SK-N-DZ (cell line): ENCODE measurements around the gene MASP1.
A peak's percentile ranks its signal among the peaks of the same experiment; 100 is the strongest.
"Not testable (repeated sequence)": the region's sequence is repeated elsewhere in the genome, so short reads cannot be mapped to it uniquely, and the experiment has no call there.

Source experiments
- DNase-seq: peaks from one replicate; pipeline ENCODE4 v3.0.0-alpha.2; 2015; ENCODE audit warnings: low spot score

MASP1 gene

GRCh38 chr3:187227658-187228258 is 63.8 kb downstream of the MASP1 start:
- no peak for DNase-seq

GRCh38 chr3:187223799-187224198 is 67.7 kb downstream of the MASP1 start:
- DNase-seq = no peak

GRCh38 chr3:187222801-187223200 is 68.7 kb downstream of the MASP1 start:
- no peak for DNase-seq

GRCh38 chr3:187215460-187215859 is 76.1 kb downstream of the MASP1 start:
- DNase-seq = no peak

- no peak for DNase-seq
These were observed 77.9 kb downstream of the MASP1 start for GRCh38 chr3:187213616-187214015.

GRCh38 chr3:187212705-187213104 is 78.8 kb downstream of the MASP1 start:
- DNase-seq = no peak

GRCh38 chr3:187212196-187212545 is 79.4 kb downstream of the MASP1 start:
- no peak for DNase-seq

- DNase-seq = no peak
These were observed 79.9 kb downstream of the MASP1 start for GRCh38 chr3:187211532-187212195.

GRCh38 chr3:187210545-187211327 is 80.8 kb downstream of the MASP1 start:
- DNase-seq = no peak

GRCh38 chr3:187210091-187210490 is 81.4 kb downstream of the MASP1 start:
- DNase-seq = no peak

GRCh38 chr3:187209491-187209890 is 82.0 kb downstream of the MASP1 start:
- no peak for DNase-seq

GRCh38 chr3:187208159-187208558 is 83.4 kb downstream of the MASP1 start:
- DNase-seq = no peak

- no peak for DNase-seq
These were observed 83.9 kb downstream of the MASP1 start for GRCh38 chr3:187207624-187208023.

- no peak for DNase-seq
These were observed 84.5 kb downstream of the MASP1 start for GRCh38 chr3:187207062-187207461.

GRCh38 chr3:187205683-187206082 is 85.9 kb downstream of the MASP1 start:
- DNase-seq = no peak

- DNase-seq = not testable (repeated sequence)
These were observed 92.0 kb downstream of the MASP1 start for GRCh38 chr3:187199463-187200050.

GRCh38 chr3:187198490-187198889 is 93.0 kb downstream of the MASP1 start:
- no peak for DNase-seq

- peak; percentile 31 for DNase-seq
These were observed 94.2 kb downstream of the MASP1 start, which contains the start of gene RTP1 for GRCh38 chr3:187197335-187197649. RTP1 (plus strand) TSS chr3:187197486; CDS start chr3:187197516, 30 bp downstream.

GRCh38 chr3:187196573-187197334 is 94.8 kb downstream of the MASP1 start:
- DNase-seq = no peak

GRCh38 chr3:187193181-187193580 is 98.4 kb downstream of the MASP1 start:
- DNase-seq = no peak

- no peak for DNase-seq
These were observed 100.3 kb downstream of the MASP1 start for GRCh38 chr3:187191271-187191670.

- DNase-seq = no peak
These were observed 102.6 kb downstream of the MASP1 start for GRCh38 chr3:187188931-187189330.
